ENCODE results near the gene SUSD2.
A peak's percentile ranks its signal among the peaks of the same experiment; 100 is the strongest.

The SUSD2 gene

GRCh38 chr22:24170188-24170587, 11.1 kb upstream of the SUSD2 start:
- Histone ChIP-seq H3K27ac (ENCODE audit: low read length) (no peak overlapping the region), H3K27me3 (ENCODE audit: low read depth, low read length) (no peaks in the 10 kb centered on the region), H2AFZ (ENCODE audit: low read depth, low read length) (no peak overlapping the region), H3K79me2 (ENCODE audit: low read length) (no peaks in the 10 kb centered on the region), H3K4me3 (ENCODE audit: low read length) (no peak overlapping the region), H3K9ac (ENCODE audit: low read length) (no peak overlapping the region), H3K9me3 (ENCODE audit: insufficient read depth, low read length) (no peaks in the 10 kb centered on the region), H3K4me2 (ENCODE audit: low read length) (no peak overlapping the region), H4K20me1 (ENCODE audit: insufficient read depth, low read length) (no peaks in the 10 kb centered on the region; the same call in 1 of the 2 replicates), H3K4me1 (ENCODE audit: low read length) (peaks cover 9% of the 10 kb centered on the region), H3K36me3 (replicated peaks; ENCODE audit: low read depth, low read length) (peaks cover 30% of the 10 kb centered on the region)
- TF ChIP-seq EZH2phosphoT487 (IDR thresholded peaks at IDR 0.05; ENCODE audit: low read depth) = no peak
- TF ChIP-seq CTCF (IDR thresholded peaks at IDR 0.05; ENCODE audit: low read depth, low read length) = no peak

- no peak overlapping the region for H3K4me2 ChIP-seq (ENCODE audit: low read length)
- no peaks in the 10 kb centered on the region for H3K9me3 ChIP-seq (ENCODE audit: insufficient read depth, low read length)
- H3K4me1 ChIP-seq (ENCODE audit: low read length) = peaks cover 9% of the 10 kb centered on the region
- H3K36me3 ChIP-seq (replicated peaks; ENCODE audit: low read depth, low read length) = peaks cover 30% of the 10 kb centered on the region
- H2AFZ ChIP-seq (ENCODE audit: low read depth, low read length) = no peak overlapping the region
- no peaks in the 10 kb centered on the region for H3K79me2 ChIP-seq (ENCODE audit: low read length)
- no peak overlapping the region for H3K27ac ChIP-seq (ENCODE audit: low read length)
- H3K27me3 ChIP-seq (ENCODE audit: low read depth, low read length) = no peaks in the 10 kb centered on the region
- no peak for TF ChIP-seq CTCF (IDR thresholded peaks at IDR 0.05; ENCODE audit: low read depth, low read length)
- TF ChIP-seq EZH2phosphoT487 (IDR thresholded peaks at IDR 0.05; ENCODE audit: low read depth) = no peak
- H3K9ac ChIP-seq (ENCODE audit: low read length) = no peak overlapping the region
- H3K4me3 ChIP-seq (ENCODE audit: low read length) = no peak overlapping the region
- H4K20me1 ChIP-seq (ENCODE audit: insufficient read depth, low read length) = no peaks in the 10 kb centered on the region; the same call in 1 of the 2 replicates
Measured at GRCh38 chr22:24170632-24171031, 10.7 kb upstream of the SUSD2 start.

GRCh38 chr22:24171822-24172221, 9.5 kb upstream of the SUSD2 start:
- TF ChIP-seq CTCF (IDR thresholded peaks at IDR 0.05; ENCODE audit: low read depth, low read length) (no peak), EZH2phosphoT487 (IDR thresholded peaks at IDR 0.05; ENCODE audit: low read depth) (no peak)
- H3K27ac ChIP-seq (ENCODE audit: low read length) = no peak overlapping the region
- no peak overlapping the region for H3K4me2 ChIP-seq (ENCODE audit: low read length)
- H3K36me3 ChIP-seq (replicated peaks; ENCODE audit: low read depth, low read length) = peaks cover 32% of the 10 kb centered on the region
- H3K27me3 ChIP-seq (ENCODE audit: low read depth, low read length) = no peaks in the 10 kb centered on the region
- no peak overlapping the region for H3K9ac ChIP-seq (ENCODE audit: low read length)
- no peaks in the 10 kb centered on the region; the same call in 1 of the 2 replicates for H4K20me1 ChIP-seq (ENCODE audit: insufficient read depth, low read length)
- H3K9me3 ChIP-seq (ENCODE audit: insufficient read depth, low read length) = no peaks in the 10 kb centered on the region
- H3K4me1 ChIP-seq (ENCODE audit: low read length) = peaks cover 9% of the 10 kb centered on the region
- H2AFZ ChIP-seq (ENCODE audit: low read depth, low read length) = no peak overlapping the region
- no peaks in the 10 kb centered on the region for H3K79me2 ChIP-seq (ENCODE audit: low read length)
- H3K4me3 ChIP-seq (ENCODE audit: low read length) = no peak overlapping the region

- Histone ChIP-seq H3K9ac (ENCODE audit: low read length) (no peak overlapping the region), H4K20me1 (ENCODE audit: insufficient read depth, low read length) (no peaks in the 10 kb centered on the region), H3K27ac (ENCODE audit: low read length) (no peak overlapping the region), H3K79me2 (ENCODE audit: low read length) (no peaks in the 10 kb centered on the region), H3K9me3 (ENCODE audit: insufficient read depth, low read length) (no peaks in the 10 kb centered on the region), H3K4me3 (ENCODE audit: low read length) (no peak overlapping the region), H3K4me2 (ENCODE audit: low read length) (no peak overlapping the region), H2AFZ (ENCODE audit: low read depth, low read length) (no peak overlapping the region), H3K36me3 (replicated peaks; ENCODE audit: low read depth, low read length) (peaks cover 17% of the 10 kb centered on the region), H3K27me3 (ENCODE audit: low read depth, low read length) (no peaks in the 10 kb centered on the region), H3K4me1 (ENCODE audit: low read length) (no peaks in the 10 kb centered on the region)
- TF ChIP-seq EZH2phosphoT487 (IDR thresholded peaks at IDR 0.05; ENCODE audit: low read depth) = no peak
- TF ChIP-seq CTCF (IDR thresholded peaks at IDR 0.05; ENCODE audit: low read depth, low read length) = peak; percentile 82
Measured at GRCh38 chr22:24175160-24175808, 6.0 kb upstream of the SUSD2 start.
